VCaP (cell line): Measurements from ENCODE around the gene POLR3F.
"Not testable (repeated sequence)": the region's sequence is repeated elsewhere in the genome, so short reads cannot be mapped to it uniquely, and the experiment has no call there.

Experiments
- H3K27ac ChIP-seq: fragments of 450-650 bp; 2 replicates; pipeline ENCODE4 v1.5.1; 2017
- CTCF ChIP-seq: fragments of 450-650 bp; conservative IDR thresholded peaks from 2 replicates; pipeline ENCODE4 v1.5.1; 2017; ENCODE audit warnings: mild to moderate bottlenecking, moderate library complexity

POLR3F gene

GRCh38 chr20:18506744-18507143, 39.6 kb downstream of the POLR3F start:
- H3K27ac ChIP-seq = peak overlapping the region; percentile 97
- no peak for TF ChIP-seq CTCF

- peak within 1 kb of the TSS; percentile 97 for H3K27ac ChIP-seq
- TF ChIP-seq CTCF = no peak
These were observed 40.3 kb downstream of the POLR3F start, which contains the start of gene SEC23B for GRCh38 chr20:18507218-18508191. SEC23B (plus strand) TSS chr20:18507940; CDS start chr20:18510836, 2,896 bp downstream.

GRCh38 chr20:18511571-18511970, 44.4 kb downstream of the POLR3F start:
- no peak for TF ChIP-seq CTCF

GRCh38 chr20:18513208-18513607, 46.0 kb downstream of the POLR3F start:
- TF ChIP-seq CTCF = no peak

More at GRCh38 chr20:18511571-18511970, 44.4 kb downstream of the POLR3F start:
- H3K27ac ChIP-seq = no peak overlapping the region

GRCh38 chr20:18514127-18514526, 46.9 kb downstream of the POLR3F start:
- no peak for TF ChIP-seq CTCF
- H3K27ac ChIP-seq = no peak overlapping the region

More at GRCh38 chr20:18513208-18513607, 46.0 kb downstream of the POLR3F start:
- H3K27ac ChIP-seq = no peak overlapping the region

- H3K27ac ChIP-seq = no peak overlapping the region
- no peak for TF ChIP-seq CTCF
These were observed 48.8 kb downstream of the POLR3F start for GRCh38 chr20:18515973-18516372.

- H3K27ac ChIP-seq = not testable (repeated sequence)
These were observed 54.9 kb downstream of the POLR3F start for GRCh38 chr20:18522066-18522465.

GRCh38 chr20:18523066-18523465, 55.9 kb downstream of the POLR3F start:
- no peak for TF ChIP-seq CTCF
- H3K27ac ChIP-seq = no peak overlapping the region
